ENCODE results near the gene GZF1.
"Not testable (repeated sequence)": the region's sequence is repeated elsewhere in the genome, so short reads cannot be mapped to it uniquely, and the experiment has no call there.

Gene GZF1

DNA sequence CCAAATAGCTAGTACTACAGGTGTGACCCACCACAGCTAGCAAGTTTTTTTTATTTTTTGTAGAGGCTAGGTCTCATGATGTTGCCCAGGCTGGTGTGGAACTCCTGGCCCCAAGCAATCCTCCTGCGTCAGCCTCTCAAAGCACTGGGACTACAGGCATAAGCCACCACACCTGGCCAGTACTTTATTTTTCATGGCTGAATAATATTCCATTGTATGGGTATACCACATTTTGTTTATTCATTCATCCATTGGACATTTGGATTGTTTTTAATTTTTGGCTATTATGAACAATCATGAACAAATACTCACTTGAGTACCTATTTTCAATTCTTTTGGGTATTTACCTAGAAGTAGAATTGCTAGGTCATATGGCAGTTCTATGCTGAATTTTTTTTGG is 18.4 kb upstream of the GZF1 start:
- TF ChIP-seq EZH2phosphoT487 (IDR thresholded peaks at IDR 0.05; ENCODE audit: low read depth): no peak
- TF ChIP-seq, protein P1, sequence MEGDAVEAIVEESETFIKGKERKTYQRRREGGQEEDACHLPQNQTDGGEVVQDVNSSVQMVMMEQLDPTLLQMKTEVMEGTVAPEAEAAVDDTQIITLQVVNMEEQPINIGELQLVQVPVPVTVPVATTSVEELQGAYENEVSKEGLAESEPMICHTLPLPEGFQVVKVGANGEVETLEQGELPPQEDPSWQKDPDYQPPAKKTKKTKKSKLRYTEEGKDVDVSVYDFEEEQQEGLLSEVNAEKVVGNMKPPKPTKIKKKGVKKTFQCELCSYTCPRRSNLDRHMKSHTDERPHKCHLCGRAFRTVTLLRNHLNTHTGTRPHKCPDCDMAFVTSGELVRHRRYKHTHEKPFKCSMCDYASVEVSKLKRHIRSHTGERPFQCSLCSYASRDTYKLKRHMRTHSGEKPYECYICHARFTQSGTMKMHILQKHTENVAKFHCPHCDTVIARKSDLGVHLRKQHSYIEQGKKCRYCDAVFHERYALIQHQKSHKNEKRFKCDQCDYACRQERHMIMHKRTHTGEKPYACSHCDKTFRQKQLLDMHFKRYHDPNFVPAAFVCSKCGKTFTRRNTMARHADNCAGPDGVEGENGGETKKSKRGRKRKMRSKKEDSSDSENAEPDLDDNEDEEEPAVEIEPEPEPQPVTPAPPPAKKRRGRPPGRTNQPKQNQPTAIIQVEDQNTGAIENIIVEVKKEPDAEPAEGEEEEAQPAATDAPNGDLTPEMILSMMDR (IDR thresholded peaks at IDR 0.05; ENCODE audit: low read depth, low read length): no peak
- Histone ChIP-seq H3K9me3 (ENCODE audit: insufficient read depth, low read length) (no peaks in the 10 kb centered on the region), H3K79me2 (ENCODE audit: low read length) (peaks cover 6% of the 10 kb centered on the region), H3K4me3 (ENCODE audit: low read length) (no peak overlapping the region), H3K9ac (ENCODE audit: low read length) (no peak overlapping the region), H4K20me1 (ENCODE audit: insufficient read depth, low read length) (peaks cover 5% of the 10 kb centered on the region; the same call in 1 of the 2 replicates), H2AFZ (ENCODE audit: low read depth, low read length) (no peak overlapping the region), H3K27me3 (ENCODE audit: low read depth, low read length) (no peaks in the 10 kb centered on the region), H3K36me3 (replicated peaks; ENCODE audit: low read depth, low read length) (no peaks in the 10 kb centered on the region), H3K4me2 (ENCODE audit: low read length) (no peak overlapping the region), H3K27ac (ENCODE audit: low read length) (no peak overlapping the region), H3K4me1 (ENCODE audit: low read length) (peaks cover 20% of the 10 kb centered on the region)

DNA sequence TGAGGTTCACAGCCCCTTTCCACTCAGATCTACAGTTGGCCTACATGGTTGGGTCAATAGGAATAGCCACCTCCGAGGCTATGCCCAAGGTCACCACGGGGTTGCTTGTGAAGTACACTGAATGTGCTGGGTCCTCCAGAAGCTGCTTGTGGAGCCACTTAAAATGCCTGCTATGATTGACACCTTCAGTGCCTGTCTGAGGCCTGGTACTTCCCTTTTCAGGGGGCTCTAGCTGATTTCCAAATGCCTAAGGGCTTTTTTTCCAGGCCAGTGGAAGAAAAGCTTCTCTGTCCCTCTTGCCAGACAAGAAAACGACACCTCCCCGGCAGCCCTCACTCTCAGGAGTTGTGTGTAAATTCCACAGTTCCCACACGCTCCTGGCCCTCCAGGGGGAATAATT is 17.6 kb upstream of the GZF1 start:
- Histone ChIP-seq H3K9ac (ENCODE audit: low read length) (no peak overlapping the region), H3K4me3 (ENCODE audit: low read length) (no peak overlapping the region), H3K4me1 (ENCODE audit: low read length) (peaks cover 28% of the 10 kb centered on the region), H3K36me3 (replicated peaks; ENCODE audit: low read depth, low read length) (no peaks in the 10 kb centered on the region), H3K27me3 (ENCODE audit: low read depth, low read length) (no peaks in the 10 kb centered on the region), H3K79me2 (ENCODE audit: low read length) (peaks cover 13% of the 10 kb centered on the region), H2AFZ (ENCODE audit: low read depth, low read length) (no peak overlapping the region), H3K4me2 (ENCODE audit: low read length) (no peak overlapping the region), H4K20me1 (ENCODE audit: insufficient read depth, low read length) (peaks cover 5% of the 10 kb centered on the region; the same call in 1 of the 2 replicates), H3K9me3 (ENCODE audit: insufficient read depth, low read length) (no peaks in the 10 kb centered on the region), H3K27ac (ENCODE audit: low read length) (no peak overlapping the region)
- TF ChIP-seq EZH2phosphoT487 (IDR thresholded peaks at IDR 0.05; ENCODE audit: low read depth): no peak
- TF ChIP-seq, protein P1 (IDR thresholded peaks at IDR 0.05; ENCODE audit: low read depth, low read length): no peak

DNA sequence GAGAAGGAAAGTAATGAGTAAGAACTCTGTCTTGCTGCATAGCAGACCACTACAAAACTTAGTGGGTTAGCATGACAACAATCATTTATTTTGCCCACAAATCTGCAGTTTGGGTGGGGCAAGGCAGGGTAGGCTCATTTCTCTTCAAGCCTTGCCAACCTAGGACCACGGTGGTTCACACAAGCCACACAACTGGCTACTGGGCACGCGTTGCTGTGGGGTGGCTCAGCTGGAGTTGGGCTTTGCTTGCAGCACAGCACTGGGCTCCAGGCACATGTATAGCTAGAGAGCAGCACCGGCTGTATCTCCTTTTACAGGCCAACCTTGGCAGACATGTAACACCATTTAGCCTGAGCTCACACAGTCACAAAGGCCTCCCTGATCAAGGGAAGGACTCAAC is 16.0 kb upstream of the GZF1 start:
- no peak overlapping the region for H3K4me2 ChIP-seq (ENCODE audit: low read length)
- TF ChIP-seq, protein P1 (IDR thresholded peaks at IDR 0.05; ENCODE audit: low read depth, low read length): no peak
- TF ChIP-seq EZH2phosphoT487 (IDR thresholded peaks at IDR 0.05; ENCODE audit: low read depth): no peak
- peaks cover 21% of the 10 kb centered on the region for H3K4me1 ChIP-seq (ENCODE audit: low read length)

DNA sequence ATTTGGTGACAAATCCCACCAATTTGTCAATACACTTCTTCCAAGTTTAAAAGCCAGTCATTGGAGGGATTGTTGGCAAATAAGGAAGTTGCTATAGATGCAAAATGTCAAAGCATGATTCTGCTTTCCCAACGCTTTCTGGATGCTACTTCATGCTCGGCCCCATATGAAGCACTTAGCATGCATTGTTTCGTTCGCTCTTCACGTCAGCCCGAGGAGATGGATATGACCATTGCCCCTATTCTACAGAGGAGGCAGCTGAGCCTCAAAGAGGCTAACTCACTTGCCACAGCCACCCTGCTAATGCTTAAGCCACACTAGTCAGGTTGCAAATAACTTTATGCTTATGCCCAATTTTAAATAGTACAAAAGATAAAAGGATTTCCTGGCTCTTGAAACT is 14.2 kb upstream of the GZF1 start:
- Histone ChIP-seq H2AFZ (ENCODE audit: low read depth, low read length) (no peak overlapping the region), H4K20me1 (ENCODE audit: insufficient read depth, low read length) (peaks cover 14% of the 10 kb centered on the region), H3K4me1 (ENCODE audit: low read length) (peaks cover 26% of the 10 kb centered on the region), H3K4me2 (ENCODE audit: low read length) (no peak overlapping the region), H3K9ac (ENCODE audit: low read length) (no peak overlapping the region), H3K27me3 (ENCODE audit: low read depth, low read length) (no peaks in the 10 kb centered on the region), H3K36me3 (replicated peaks; ENCODE audit: low read depth, low read length) (peaks cover 8% of the 10 kb centered on the region), H3K27ac (ENCODE audit: low read length) (no peak overlapping the region), H3K4me3 (ENCODE audit: low read length) (no peak overlapping the region), H3K79me2 (ENCODE audit: low read length) (peaks cover 39% of the 10 kb centered on the region), H3K9me3 (ENCODE audit: insufficient read depth, low read length) (no peaks in the 10 kb centered on the region)
- no peak for TF ChIP-seq EZH2phosphoT487 (IDR thresholded peaks at IDR 0.05; ENCODE audit: low read depth)

More for the DNA sequence above, 16.0 kb upstream of the GZF1 start:
- Histone ChIP-seq H3K4me3 (ENCODE audit: low read length) (no peak overlapping the region), H4K20me1 (ENCODE audit: insufficient read depth, low read length) (peaks cover 5% of the 10 kb centered on the region; the same call in 1 of the 2 replicates), H3K9me3 (ENCODE audit: insufficient read depth, low read length) (no peaks in the 10 kb centered on the region), H3K27me3 (ENCODE audit: low read depth, low read length) (no peaks in the 10 kb centered on the region), H3K27ac (ENCODE audit: low read length) (no peak overlapping the region), H3K79me2 (ENCODE audit: low read length) (peaks cover 21% of the 10 kb centered on the region), H3K9ac (ENCODE audit: low read length) (no peak overlapping the region), H3K36me3 (replicated peaks; ENCODE audit: low read depth, low read length) (no peaks in the 10 kb centered on the region), H2AFZ (ENCODE audit: low read depth, low read length) (no peak overlapping the region)

DNA sequence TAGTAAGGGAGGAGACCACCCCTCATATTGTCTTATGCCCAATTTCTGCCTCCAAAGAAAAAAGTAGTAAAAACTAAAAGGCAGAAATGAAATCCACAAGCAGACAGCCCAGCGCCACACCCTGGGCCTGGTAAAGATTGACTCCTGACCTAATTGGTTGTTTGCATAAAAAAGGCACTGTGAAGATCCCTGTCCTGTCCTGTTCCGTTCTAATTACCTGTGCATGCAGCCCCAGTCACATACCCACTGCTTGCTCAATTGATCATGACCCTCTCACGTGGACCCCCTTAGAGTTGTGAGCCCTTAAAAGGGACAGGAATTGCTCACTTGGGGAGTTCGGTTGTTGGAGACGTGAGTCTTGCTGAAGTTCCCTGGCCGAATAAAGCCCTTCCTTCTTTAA is 13.5 kb upstream of the GZF1 start:
- not testable (repeated sequence) for H3K27me3 ChIP-seq (ENCODE audit: low read depth, low read length); H3K27ac ChIP-seq (ENCODE audit: low read length)
- peak overlapping the region; percentile 99; the same call in 1 of the 2 replicates for H3K4me3 ChIP-seq (ENCODE audit: low read length)

More for the DNA sequence above, 13.5 kb upstream of the GZF1 start:
- Histone ChIP-seq H4K20me1 (ENCODE audit: insufficient read depth, low read length) (peaks cover 18% of the 10 kb centered on the region), H3K36me3 (replicated peaks; ENCODE audit: low read depth, low read length) (peaks cover 11% of the 10 kb centered on the region), H3K4me2 (ENCODE audit: low read length) (peak overlapping the region; percentile 97), H3K4me1 (ENCODE audit: low read length) (peaks cover 26% of the 10 kb centered on the region), H3K79me2 (ENCODE audit: low read length) (peaks cover 46% of the 10 kb centered on the region), H3K9ac (ENCODE audit: low read length) (0 out of 2 replicates have a peak overlapping the region, but pooled peaks have one; percentile 100)
- H2AFZ ChIP-seq (ENCODE audit: low read depth, low read length); H3K9me3 ChIP-seq (ENCODE audit: insufficient read depth, low read length): not testable (repeated sequence)
